GM23338 (cell line): ENCODE measurements around the gene SAMD10. TPM values are rescaled to one million over a fixed set of nuclear protein-coding genes. Genes with fewer than 3 reads are reported as not detected.
A peak's percentile ranks its signal among the peaks of the same experiment; 100 is the strongest.

Experiments used
- ATAC-seq: fragments of 200-7000 bp; cut with Tn5 transposase; 3 replicates; pipeline ENCODE4 v1.9.1; 2020
- DNase-seq: peaks from one replicate; pipeline ENCODE4 v3.0.0-alpha.2; 2015; ENCODE audit warnings: low spot score
- H2AFZ ChIP-seq: fragments of 200-600 bp; sonication (generic); 2 replicates; pipeline ENCODE4 v1.8.0; 2016; ENCODE audit warnings: antibody characterized with exemption, mild to moderate bottlenecking, moderate library complexity
- H3F3A ChIP-seq: fragments of 200-600 bp; sonication (generic); replicated peaks from 2 replicates; pipeline ENCODE4 v1.8.0; 2017; ENCODE audit warnings: antibody characterized with exemption, mixed run types, low read depth
- H3K27ac ChIP-seq: fragments of 200-600 bp; sonication (generic); 2 replicates; pipeline ENCODE4 v1.6.1; 2016; ENCODE audit warnings: low read depth
- H3K27me3 ChIP-seq: fragments of 200-600 bp; sonication (generic); 2 replicates; pipeline ENCODE4 v1.8.0; 2016; ENCODE audit warnings: mild to moderate bottlenecking, mixed run types, moderate library complexity; ENCODE audit not compliant: insufficient read depth
- H3K36me3 ChIP-seq: fragments of 200-600 bp; sonication (generic); 2 replicates; pipeline ENCODE4 v1.8.0; 2016; ENCODE audit warnings: mild to moderate bottlenecking; ENCODE audit not compliant: insufficient read depth
- H3K4me1 ChIP-seq: fragments of 200-600 bp; sonication (generic); 2 replicates; pipeline ENCODE4 v1.8.0; 2016; ENCODE audit warnings: mild to moderate bottlenecking, moderate library complexity; ENCODE audit not compliant: insufficient read depth
- H3K4me2 ChIP-seq: fragments of 200-600 bp; sonication (generic); 2 replicates; pipeline ENCODE4 v1.7.1; 2017; ENCODE audit warnings: mixed run types
- H3K4me3 ChIP-seq: fragments of 200-600 bp; sonication (generic); 2 replicates; pipeline ENCODE4 v1.6.1; 2016; ENCODE audit warnings: mixed run types
- H3K79me2 ChIP-seq: fragments of 200-600 bp; sonication (generic); replicated peaks from 2 replicates; pipeline ENCODE4 v1.8.0; 2017; ENCODE audit warnings: mild to moderate bottlenecking; ENCODE audit not compliant: insufficient read depth
- H3K9me2 ChIP-seq: fragments of 200-600 bp; sonication (generic); 2 replicates; pipeline ENCODE4 v1.8.0; 2017; ENCODE audit not compliant: insufficient read depth
- H4K20me1 ChIP-seq: fragments of 200-600 bp; sonication (generic); replicated peaks from 2 replicates; pipeline ENCODE4 v1.8.0; 2017; ENCODE audit warnings: mild to moderate bottlenecking; ENCODE audit not compliant: insufficient read depth
- H3K27ac Mint-ChIP-seq: 2 replicates; pipeline ENCODE4 v1.8.0; 2020; ENCODE audit warnings: inconsistent platforms, mild to moderate bottlenecking, moderate library complexity, mixed read lengths
- H3K27me3 Mint-ChIP-seq: 3 replicates; pipeline ENCODE4 v1.8.0; 2022; ENCODE audit warnings: low read depth, mild to moderate bottlenecking, moderate library complexity, mixed read lengths, inconsistent platforms; ENCODE audit not compliant: insufficient read depth, poor library complexity
- H3K36me3 Mint-ChIP-seq: 3 replicates; pipeline ENCODE4 v1.8.0; 2021; ENCODE audit warnings: low read depth, mild to moderate bottlenecking, inconsistent platforms, moderate library complexity, mixed read lengths
- H3K4me1 Mint-ChIP-seq: 3 replicates; pipeline ENCODE4 v1.8.0; 2020; ENCODE audit warnings: mild to moderate bottlenecking, inconsistent platforms, mixed read lengths
- H3K4me3 Mint-ChIP-seq: 3 replicates; pipeline ENCODE4 v1.8.0; 2021; ENCODE audit warnings: moderate library complexity, mild to moderate bottlenecking, inconsistent platforms, mixed read lengths
- H3K9me3 Mint-ChIP-seq: 3 replicates; pipeline ENCODE4 v1.8.0; 2020; ENCODE audit warnings: moderate library complexity, mild to moderate bottlenecking, inconsistent platforms, mixed read lengths
- EZH2 ChIP-seq: fragments of 200-600 bp; sonication (generic); IDR thresholded peaks from one replicate; pipeline ENCODE4 v1.8.0; 2017; ENCODE audit warnings: antibody characterized with exemption, mild to moderate bottlenecking, low read depth; ENCODE audit not compliant: unreplicated experiment
- EZH2phosphoT487 ChIP-seq: fragments of 200-600 bp; sonication (generic); IDR thresholded peaks from one replicate; pipeline ENCODE4 v1.8.1; 2018; ENCODE audit warnings: antibody characterized with exemption; ENCODE audit not compliant: unreplicated experiment
- NANOG ChIP-seq: IDR thresholded peaks from 2 replicates; pipeline ENCODE4 v1.6.1; 2016; ENCODE audit warnings: antibody characterized with exemption, borderline replicate concordance
- POLR2AphosphoS5 ChIP-seq: IDR thresholded peaks from 2 replicates; pipeline ENCODE4 v1.6.1; 2016; ENCODE audit warnings: antibody characterized with exemption, low read depth
- ZNF331 ChIP-seq: fragments of 250-450 bp; sonication (Bioruptor Pico); IDR thresholded peaks from 2 replicates; pipeline ENCODE4 v1.5.0; 2020; ENCODE audit warnings: low read depth, mild to moderate bottlenecking, moderate library complexity
- ZNF462 ChIP-seq: fragments of 250-450 bp; sonication (Bioruptor Pico); IDR thresholded peaks from 2 replicates; pipeline ENCODE4 v1.5.0; 2020; ENCODE audit warnings: mild to moderate bottlenecking, moderate library complexity
- polyA plus RNA-seq: library from polyadenylated mRNA; unstranded; fragments of >200 nt; fragmentation: Nextera tagmentation; extraction: Ambion mirVana; gene quantifications from 2 replicates; pipeline ENCODE4 v1.2.1, GENCODE V29; 2016
- total RNA-seq: library from RNA; depleted of rRNA; stranded (reverse); fragments of >200 nt; shearing (Covaris generic); gene quantifications from 2 replicates; pipeline ENCODE4 v1.2.3, GENCODE V29; 2014
- TF ChIP-seq, protein P1 (sequence below): IDR thresholded peaks from 2 replicates; pipeline ENCODE4 v1.6.1; 2016; ENCODE audit warnings: antibody characterized with exemption
- TF ChIP-seq, protein P2 (sequence below), 2 experiments: fragments of 200-600 bp in 1 of 2; sonication (generic) in 1 of 2; conservative IDR thresholded peaks; 2 replicates each; pipeline versions ENCODE4 v1.5.1 to v1.6.1; 2016 to 2017; ENCODE audit warnings: antibody characterized with exemption in 2 of 2, low read depth in 2 of 2, mild to moderate bottlenecking in 2 of 2, moderate library complexity in 1 of 2

The SAMD10 gene
- total and polyA plus RNA-seq, 2 experiments from 2014 or later = 2.1 to 7.3 TPM

DNA sequence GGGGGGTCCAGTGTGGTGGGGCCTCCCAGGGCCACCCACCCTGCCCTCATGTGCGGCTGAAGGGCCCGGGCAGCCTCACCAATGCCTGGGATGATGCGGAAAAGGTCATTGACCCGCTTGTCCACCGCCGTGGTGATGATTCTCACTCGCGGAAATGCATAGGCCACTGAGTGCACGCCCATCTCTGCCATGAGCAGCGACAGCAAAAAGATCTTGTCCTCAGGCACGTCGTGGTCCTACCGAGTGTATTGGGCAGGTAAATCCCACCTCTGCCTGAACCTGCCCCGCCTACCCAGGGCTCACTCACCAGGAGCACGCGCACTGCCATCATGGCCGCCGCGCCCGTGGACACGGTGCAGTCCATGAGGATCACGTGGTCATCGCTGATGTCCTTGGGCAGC lies 39.4 kb downstream of the SAMD10 start:
- no peaks in the 10 kb centered on the region for H4K20me1 ChIP-seq
- H3K79me2 ChIP-seq = no peaks in the 10 kb centered on the region
- H3K27ac Mint-ChIP-seq = peak overlapping the region; percentile 48; the same call in 1 of the 2 replicates
- H3K27me3 Mint-ChIP-seq = peaks cover 18% of the 10 kb centered on the region
- peaks cover 14% of the 10 kb centered on the region for H3K36me3 Mint-ChIP-seq
- H3K27me3 ChIP-seq = no peaks in the 10 kb centered on the region
- H3K4me3 Mint-ChIP-seq = peak overlapping the region; percentile 85
- TF ChIP-seq EZH2phosphoT487 = no peak
- no peak for TF ChIP-seq NANOG
- TF ChIP-seq ZNF331 (CRISPR knock-in tag) = no peak
- peak; percentile 80 for TF ChIP-seq POLR2AphosphoS5
- TF ChIP-seq, protein P1, sequence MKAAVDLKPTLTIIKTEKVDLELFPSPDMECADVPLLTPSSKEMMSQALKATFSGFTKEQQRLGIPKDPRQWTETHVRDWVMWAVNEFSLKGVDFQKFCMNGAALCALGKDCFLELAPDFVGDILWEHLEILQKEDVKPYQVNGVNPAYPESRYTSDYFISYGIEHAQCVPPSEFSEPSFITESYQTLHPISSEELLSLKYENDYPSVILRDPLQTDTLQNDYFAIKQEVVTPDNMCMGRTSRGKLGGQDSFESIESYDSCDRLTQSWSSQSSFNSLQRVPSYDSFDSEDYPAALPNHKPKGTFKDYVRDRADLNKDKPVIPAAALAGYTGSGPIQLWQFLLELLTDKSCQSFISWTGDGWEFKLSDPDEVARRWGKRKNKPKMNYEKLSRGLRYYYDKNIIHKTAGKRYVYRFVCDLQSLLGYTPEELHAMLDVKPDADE = no peak
- TF ChIP-seq, protein P2, sequence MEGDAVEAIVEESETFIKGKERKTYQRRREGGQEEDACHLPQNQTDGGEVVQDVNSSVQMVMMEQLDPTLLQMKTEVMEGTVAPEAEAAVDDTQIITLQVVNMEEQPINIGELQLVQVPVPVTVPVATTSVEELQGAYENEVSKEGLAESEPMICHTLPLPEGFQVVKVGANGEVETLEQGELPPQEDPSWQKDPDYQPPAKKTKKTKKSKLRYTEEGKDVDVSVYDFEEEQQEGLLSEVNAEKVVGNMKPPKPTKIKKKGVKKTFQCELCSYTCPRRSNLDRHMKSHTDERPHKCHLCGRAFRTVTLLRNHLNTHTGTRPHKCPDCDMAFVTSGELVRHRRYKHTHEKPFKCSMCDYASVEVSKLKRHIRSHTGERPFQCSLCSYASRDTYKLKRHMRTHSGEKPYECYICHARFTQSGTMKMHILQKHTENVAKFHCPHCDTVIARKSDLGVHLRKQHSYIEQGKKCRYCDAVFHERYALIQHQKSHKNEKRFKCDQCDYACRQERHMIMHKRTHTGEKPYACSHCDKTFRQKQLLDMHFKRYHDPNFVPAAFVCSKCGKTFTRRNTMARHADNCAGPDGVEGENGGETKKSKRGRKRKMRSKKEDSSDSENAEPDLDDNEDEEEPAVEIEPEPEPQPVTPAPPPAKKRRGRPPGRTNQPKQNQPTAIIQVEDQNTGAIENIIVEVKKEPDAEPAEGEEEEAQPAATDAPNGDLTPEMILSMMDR (conservative IDR thresholded peaks at IDR 0.05; ENCODE audit: low read depth in 2 of 2) = no peak
- no peak for TF ChIP-seq EZH2
- ATAC-seq (peak; percentile 19), DNase-seq (peak; percentile 81)
- peak overlapping the region; percentile 93 for H3K4me2 ChIP-seq
- H2AFZ ChIP-seq = no peak overlapping the region
- peaks cover 7% of the 10 kb centered on the region; the same call in 2 of the 3 replicates for H3K4me1 Mint-ChIP-seq
- no peaks in the 10 kb centered on the region for H3K9me2 ChIP-seq
- H3K9me3 Mint-ChIP-seq = no peaks in the 10 kb centered on the region
- peak overlapping the region; percentile 92 for H3K4me3 ChIP-seq
- peak overlapping the region; percentile 84 for H3K27ac ChIP-seq
- peaks cover 39% of the 10 kb centered on the region for H3F3A ChIP-seq
- peaks cover 10% of the 10 kb centered on the region; the same call in 1 of the 2 replicates for H3K4me1 ChIP-seq
- H3K36me3 ChIP-seq = no peaks in the 10 kb centered on the region

- peak overlapping the region; percentile 93 for H3K4me2 ChIP-seq
- Mint-ChIP-seq H3K36me3 (peaks cover 17% of the 10 kb centered on the region; the same call in 2 of the 3 replicates), H3K4me1 (peaks cover 7% of the 10 kb centered on the region; the same call in 2 of the 3 replicates), H3K27me3 (peaks cover 15% of the 10 kb centered on the region), H3K4me3 (peak overlapping the region; percentile 85), H3K9me3 (no peaks in the 10 kb centered on the region), H3K27ac (no peak overlapping the region)
- H3K36me3 ChIP-seq = no peaks in the 10 kb centered on the region
- H4K20me1 ChIP-seq = no peaks in the 10 kb centered on the region; the same call in 1 of the 2 replicates
- peaks cover 10% of the 10 kb centered on the region; the same call in 1 of the 2 replicates for H3K4me1 ChIP-seq
- H3K27me3 ChIP-seq = no peaks in the 10 kb centered on the region
- no peak overlapping the region for H2AFZ ChIP-seq
- peak; percentile 9 for ATAC-seq
- H3K9me2 ChIP-seq = no peaks in the 10 kb centered on the region
- peak overlapping the region; percentile 84; the same call in 1 of the 2 replicates for H3K27ac ChIP-seq
- no peaks in the 10 kb centered on the region for H3K79me2 ChIP-seq
- DNase-seq = peak; percentile 60
- H3F3A ChIP-seq = peaks cover 42% of the 10 kb centered on the region
- H3K4me3 ChIP-seq = peak overlapping the region; percentile 92
- TF ChIP-seq EZH2phosphoT487 = no peak
- peak; percentile 32; the same call in 1 of the 2 replicates for TF ChIP-seq POLR2AphosphoS5
- TF ChIP-seq ZNF462 = no peak
Measured at GRCh38 chr20:63939061-63939935, 40.1 kb downstream of the SAMD10 start.
